Chondrocyte (in vitro differentiated cells): ENCODE data around the gene CCDC88C. TPM values are rescaled to one million over a fixed set of nuclear protein-coding genes. Genes with fewer than 3 reads are reported as not detected.
"Not testable (repeated sequence)": the region's sequence is repeated elsewhere in the genome, so short reads cannot be mapped to it uniquely, and the experiment has no call there.

Source experiments
- DNase-seq: peaks from one replicate; pipeline ENCODE4 v3.0.0; 2021; ENCODE audit warnings: mixed read lengths, low spot score
- H3K27ac Mint-ChIP-seq: one replicate; pipeline ENCODE4 v1.8.0; 2021; ENCODE audit warnings: mild to moderate bottlenecking, moderate library complexity, mixed read lengths; ENCODE audit not compliant: unreplicated experiment
- H3K27me3 Mint-ChIP-seq: 2 replicates; pipeline ENCODE4 v1.8.0; 2021; ENCODE audit warnings: low read depth, mixed read lengths
- H3K36me3 Mint-ChIP-seq: 2 replicates; pipeline ENCODE4 v1.8.0; 2021; ENCODE audit warnings: low read depth, mixed read lengths
- H3K4me1 Mint-ChIP-seq: 2 replicates; pipeline ENCODE4 v1.8.0; 2021; ENCODE audit warnings: low read depth, mild to moderate bottlenecking, mixed read lengths
- H3K4me3 Mint-ChIP-seq: one replicate; pipeline ENCODE4 v1.8.0; 2021; ENCODE audit warnings: mild to moderate bottlenecking, moderate library complexity, mixed read lengths; ENCODE audit not compliant: unreplicated experiment
- H3K9me3 Mint-ChIP-seq: 2 replicates; pipeline ENCODE4 v1.8.0; 2021; ENCODE audit warnings: low read depth, mixed read lengths
- CTCF ChIP-seq: fragments of 200-600 bp; sonication (generic); IDR thresholded peaks from 2 replicates; pipeline ENCODE4 v1.5.0; 2021; ENCODE audit warnings: antibody characterized with exemption, mild to moderate bottlenecking, moderate library complexity
- total RNA-seq: library from RNA; stranded (reverse); gene quantifications from 3 replicates; pipeline ENCODE4 v1.2.1, GENCODE V29; 2021

The CCDC88C gene
- total RNA-seq, 1 donor from 2014 or later: 2.3 TPM

- no peak overlapping the region for H3K4me3 Mint-ChIP-seq
- H3K4me1 Mint-ChIP-seq: peaks cover 4% of the 10 kb centered on the region
- no peaks in the 10 kb centered on the region for H3K36me3 Mint-ChIP-seq
- DNase-seq: no peak
- H3K27ac Mint-ChIP-seq: no peak overlapping the region
- peaks cover 12% of the 10 kb centered on the region for H3K9me3 Mint-ChIP-seq
- TF ChIP-seq CTCF: no peak
- no peaks in the 10 kb centered on the region for H3K27me3 Mint-ChIP-seq
Measured at GRCh38 chr14:91230397-91231035, 187.1 kb downstream of the CCDC88C start.

GRCh38 chr14:91229743-91230200, 187.8 kb downstream of the CCDC88C start:
- Mint-ChIP-seq H3K27ac (no peak overlapping the region), H3K4me3 (no peak overlapping the region), H3K27me3 (no peaks in the 10 kb centered on the region), H3K36me3 (peaks cover 1% of the 10 kb centered on the region), H3K4me1 (peaks cover 4% of the 10 kb centered on the region), H3K9me3 (peaks cover 12% of the 10 kb centered on the region)
- DNase-seq: no peak
- TF ChIP-seq CTCF: no peak

- H3K27me3 Mint-ChIP-seq: no peaks in the 10 kb centered on the region
- H3K4me1 Mint-ChIP-seq: peaks cover 4% of the 10 kb centered on the region
- no peak for TF ChIP-seq CTCF
- H3K36me3 Mint-ChIP-seq: peaks cover 1% of the 10 kb centered on the region
- H3K27ac Mint-ChIP-seq: no peak overlapping the region
- DNase-seq: no peak
- H3K9me3 Mint-ChIP-seq: peaks cover 12% of the 10 kb centered on the region
- H3K4me3 Mint-ChIP-seq: no peak overlapping the region
Measured at GRCh38 chr14:91229005-91229382, 188.6 kb downstream of the CCDC88C start.

GRCh38 chr14:91228112-91229004, 189.3 kb downstream of the CCDC88C start:
- TF ChIP-seq CTCF: no peak
- H3K36me3 Mint-ChIP-seq: peaks cover 1% of the 10 kb centered on the region
- H3K4me3 Mint-ChIP-seq: no peak overlapping the region
- no peaks in the 10 kb centered on the region for H3K27me3 Mint-ChIP-seq
- no peak overlapping the region for H3K27ac Mint-ChIP-seq
- no peak for DNase-seq
- H3K4me1 Mint-ChIP-seq: peaks cover 4% of the 10 kb centered on the region
- peaks cover 12% of the 10 kb centered on the region for H3K9me3 Mint-ChIP-seq

GRCh38 chr14:91227183-91227628, 190.4 kb downstream of the CCDC88C start:
- no peak overlapping the region for H3K4me3 Mint-ChIP-seq
- H3K36me3 Mint-ChIP-seq: peaks cover 1% of the 10 kb centered on the region
- no peak for TF ChIP-seq CTCF
- H3K4me1 Mint-ChIP-seq: peaks cover 4% of the 10 kb centered on the region
- H3K27ac Mint-ChIP-seq: no peak overlapping the region
- peaks cover 9% of the 10 kb centered on the region for H3K9me3 Mint-ChIP-seq
- DNase-seq: no peak
- no peaks in the 10 kb centered on the region for H3K27me3 Mint-ChIP-seq

GRCh38 chr14:91226360-91226759, 191.3 kb downstream of the CCDC88C start:
- not testable (repeated sequence) for H3K4me1 Mint-ChIP-seq, H3K27me3 Mint-ChIP-seq, H3K4me3 Mint-ChIP-seq, H3K9me3 Mint-ChIP-seq, H3K27ac Mint-ChIP-seq, H3K36me3 Mint-ChIP-seq, DNase-seq
